ENCODE results near the gene STAT4.

STAT4 gene

DNA sequence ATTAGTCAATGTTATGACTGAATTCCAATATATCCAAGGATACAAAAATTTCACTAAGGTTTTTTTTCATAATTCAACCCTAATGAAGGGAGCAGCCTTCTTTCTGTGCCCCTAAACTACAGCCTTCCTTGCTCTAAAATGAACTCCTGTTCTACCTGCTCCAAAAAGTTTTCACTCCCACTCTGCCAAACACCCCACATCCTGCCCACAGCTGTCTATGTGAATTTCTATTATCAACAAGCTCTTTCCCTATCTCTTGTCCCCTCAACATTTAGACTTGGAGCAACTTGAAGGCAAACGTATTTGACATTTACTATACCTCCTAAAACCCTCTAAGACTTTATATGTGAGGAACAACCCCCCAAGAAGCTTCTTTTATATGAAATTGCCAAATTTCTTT is 2.5 kb downstream of the STAT4 start:
- no peaks in the 10 kb centered on the region for H3F3A ChIP-seq (ENCODE audit: control insufficient read depth, insufficient read depth)
- no peaks in the 10 kb centered on the region for H4K20me1 ChIP-seq (ENCODE audit: control insufficient read depth, insufficient read depth, low read depth, low read length)
- H3K27ac ChIP-seq (ENCODE audit: low read depth, low read length), result no peak overlapping the region
- H3K4me1 ChIP-seq (ENCODE audit: control insufficient read depth, low read length), result no peaks in the 10 kb centered on the region
- no peak overlapping the region for H3K4me3 ChIP-seq (ENCODE audit: low read length)
- H3K27me3 ChIP-seq (ENCODE audit: control insufficient read depth, low read length), result peaks cover 23% of the 10 kb centered on the region
- H3K9me3 ChIP-seq (ENCODE audit: control insufficient read depth, insufficient read depth, low read length), result no peaks in the 10 kb centered on the region
- H3K4me2 ChIP-seq (ENCODE audit: low read length), result no peak overlapping the region
- TF ChIP-seq EZH2phosphoT487 (IDR thresholded peaks at IDR 0.05; ENCODE audit: borderline replicate concordance, low read length), result no peak
- TF ChIP-seq, protein P1, sequence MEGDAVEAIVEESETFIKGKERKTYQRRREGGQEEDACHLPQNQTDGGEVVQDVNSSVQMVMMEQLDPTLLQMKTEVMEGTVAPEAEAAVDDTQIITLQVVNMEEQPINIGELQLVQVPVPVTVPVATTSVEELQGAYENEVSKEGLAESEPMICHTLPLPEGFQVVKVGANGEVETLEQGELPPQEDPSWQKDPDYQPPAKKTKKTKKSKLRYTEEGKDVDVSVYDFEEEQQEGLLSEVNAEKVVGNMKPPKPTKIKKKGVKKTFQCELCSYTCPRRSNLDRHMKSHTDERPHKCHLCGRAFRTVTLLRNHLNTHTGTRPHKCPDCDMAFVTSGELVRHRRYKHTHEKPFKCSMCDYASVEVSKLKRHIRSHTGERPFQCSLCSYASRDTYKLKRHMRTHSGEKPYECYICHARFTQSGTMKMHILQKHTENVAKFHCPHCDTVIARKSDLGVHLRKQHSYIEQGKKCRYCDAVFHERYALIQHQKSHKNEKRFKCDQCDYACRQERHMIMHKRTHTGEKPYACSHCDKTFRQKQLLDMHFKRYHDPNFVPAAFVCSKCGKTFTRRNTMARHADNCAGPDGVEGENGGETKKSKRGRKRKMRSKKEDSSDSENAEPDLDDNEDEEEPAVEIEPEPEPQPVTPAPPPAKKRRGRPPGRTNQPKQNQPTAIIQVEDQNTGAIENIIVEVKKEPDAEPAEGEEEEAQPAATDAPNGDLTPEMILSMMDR (IDR thresholded peaks at IDR 0.05; ENCODE audit: low read depth, low read length, poor library complexity, severe bottlenecking), result no peak
- H3K9me2 ChIP-seq (replicated peaks; ENCODE audit: control insufficient read depth, low read length), result no peaks in the 10 kb centered on the region
- no peaks in the 10 kb centered on the region for H3K36me3 ChIP-seq (ENCODE audit: control insufficient read depth, low read length)
- H3K79me2 ChIP-seq (ENCODE audit: control insufficient read depth, low read length), result no peaks in the 10 kb centered on the region

DNA sequence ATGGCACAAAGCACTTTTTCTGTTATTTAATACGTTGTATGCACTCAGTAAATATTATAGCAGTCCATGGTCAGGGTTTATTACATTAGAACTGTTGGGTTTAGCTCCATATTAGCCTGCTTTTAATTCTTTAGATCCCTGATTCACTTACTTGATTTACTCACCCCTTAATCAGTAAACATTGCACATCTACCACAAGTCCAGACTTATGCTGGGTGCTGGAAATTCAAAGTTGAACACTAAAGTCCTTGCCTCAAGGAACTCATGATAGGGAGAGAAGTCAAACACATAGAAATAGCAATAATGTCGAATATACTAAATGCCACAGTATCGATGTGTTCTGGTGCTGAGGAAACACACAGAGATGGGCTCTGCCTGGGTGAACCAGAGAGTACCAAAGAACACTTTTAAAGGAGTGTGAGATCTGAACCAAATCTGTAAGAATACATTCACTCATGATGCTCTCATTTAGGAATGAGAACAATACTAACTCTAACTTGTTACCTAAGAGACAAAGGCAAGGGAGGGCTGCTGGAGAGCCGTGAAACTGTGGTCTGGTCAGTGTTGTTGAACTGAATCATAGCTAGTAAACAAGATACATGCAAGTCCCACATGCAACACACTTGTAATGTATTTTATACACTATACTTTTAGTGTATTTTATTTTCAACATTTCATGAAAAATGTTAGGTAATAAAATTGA is 4.9 kb downstream of the STAT4 start:
- H4K20me1 ChIP-seq (ENCODE audit: control insufficient read depth, insufficient read depth, low read depth, low read length), result no peaks in the 10 kb centered on the region
- H3F3A ChIP-seq (ENCODE audit: control insufficient read depth, insufficient read depth), result no peaks in the 10 kb centered on the region
- H3K4me2 ChIP-seq (ENCODE audit: low read length), result no peak overlapping the region
- no peak overlapping the region for H3K4me3 ChIP-seq (ENCODE audit: low read length)
- H3K4me1 ChIP-seq (ENCODE audit: control insufficient read depth, low read length), result no peaks in the 10 kb centered on the region
- TF ChIP-seq EZH2phosphoT487 (IDR thresholded peaks at IDR 0.05; ENCODE audit: borderline replicate concordance, low read length), result no peak
- TF ChIP-seq, protein P1 (IDR thresholded peaks at IDR 0.05; ENCODE audit: low read depth, low read length, poor library complexity, severe bottlenecking), result no peak
- H3K27ac ChIP-seq (ENCODE audit: low read depth, low read length), result no peak overlapping the region
- H3K9me3 ChIP-seq (ENCODE audit: control insufficient read depth, insufficient read depth, low read length), result no peaks in the 10 kb centered on the region
- H3K27me3 ChIP-seq (ENCODE audit: control insufficient read depth, low read length), result peaks cover 23% of the 10 kb centered on the region
- H3K79me2 ChIP-seq (ENCODE audit: control insufficient read depth, low read length), result no peaks in the 10 kb centered on the region
- H3K9me2 ChIP-seq (replicated peaks; ENCODE audit: control insufficient read depth, low read length), result no peaks in the 10 kb centered on the region
- H3K36me3 ChIP-seq (ENCODE audit: control insufficient read depth, low read length), result no peaks in the 10 kb centered on the region

DNA sequence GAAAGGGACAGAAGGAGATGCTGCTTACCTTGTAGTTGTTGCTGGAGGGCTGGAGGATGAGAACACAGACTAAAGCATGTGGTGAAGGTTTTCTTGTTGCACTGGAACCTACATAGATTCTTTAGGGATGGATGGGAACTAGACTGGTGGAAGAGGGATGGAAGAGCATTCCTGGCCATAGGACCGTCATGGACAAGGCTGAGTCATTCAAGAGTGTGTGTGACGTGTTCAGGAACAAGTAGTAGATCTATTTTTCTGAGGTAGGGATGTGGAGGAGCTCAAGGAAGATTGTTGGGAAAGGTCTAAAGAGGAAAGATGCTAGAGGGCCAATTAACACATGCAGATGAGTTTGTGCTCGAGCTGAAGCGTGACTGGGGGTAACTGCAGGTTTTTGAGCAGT is 6.6 kb downstream of the STAT4 start:
- Histone ChIP-seq H3K4me3 (ENCODE audit: low read length) (no peak overlapping the region), H3K27ac (ENCODE audit: low read depth, low read length) (no peak overlapping the region), H3K4me2 (ENCODE audit: low read length) (no peak overlapping the region), H3K9me2 (replicated peaks; ENCODE audit: control insufficient read depth, low read length) (no peaks in the 10 kb centered on the region), H3K27me3 (ENCODE audit: control insufficient read depth, low read length) (peaks cover 12% of the 10 kb centered on the region), H3K79me2 (ENCODE audit: control insufficient read depth, low read length) (no peaks in the 10 kb centered on the region), H3K9me3 (ENCODE audit: control insufficient read depth, insufficient read depth, low read length) (no peaks in the 10 kb centered on the region), H4K20me1 (ENCODE audit: control insufficient read depth, insufficient read depth, low read depth, low read length) (no peaks in the 10 kb centered on the region), H3F3A (ENCODE audit: control insufficient read depth, insufficient read depth) (no peaks in the 10 kb centered on the region), H3K4me1 (ENCODE audit: control insufficient read depth, low read length) (no peaks in the 10 kb centered on the region), H3K36me3 (ENCODE audit: control insufficient read depth, low read length) (no peaks in the 10 kb centered on the region)
- TF ChIP-seq EZH2phosphoT487 (IDR thresholded peaks at IDR 0.05; ENCODE audit: borderline replicate concordance, low read length), result no peak
- TF ChIP-seq, protein P1 (IDR thresholded peaks at IDR 0.05; ENCODE audit: low read depth, low read length, poor library complexity, severe bottlenecking), result no peak
